GM18526 (cell line): ENCODE results near the gene PPIG.

Experiments used
- POLR2A ChIP-seq: IDR thresholded peaks from 3 replicates; pipeline ENCODE4 v1.6.1; 2011; ENCODE audit not compliant: insufficient read length; ENCODE audit errors: extremely low read depth

PPIG gene

DNA sequence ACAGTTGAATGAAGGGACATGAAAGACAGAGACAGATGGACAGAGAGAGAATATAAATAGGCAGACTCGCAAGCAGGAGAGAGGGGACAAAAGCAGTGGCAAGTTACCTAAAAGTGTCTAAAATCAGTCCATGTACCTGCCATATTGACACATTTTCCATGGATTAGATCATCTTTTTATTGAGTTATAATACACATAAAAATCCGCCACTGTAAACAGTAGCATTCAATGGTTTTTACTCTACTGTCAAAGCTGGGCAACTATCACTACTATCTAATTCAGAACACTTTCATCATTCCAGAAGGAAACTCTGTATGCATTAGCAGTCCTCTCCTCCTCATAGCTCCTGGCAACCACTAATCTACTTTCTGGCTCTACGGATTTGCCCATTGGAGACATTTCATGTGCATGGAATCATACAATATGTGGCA is 100.0 kb downstream of the PPIG start:
- TF ChIP-seq POLR2A, result no peak

DNA sequence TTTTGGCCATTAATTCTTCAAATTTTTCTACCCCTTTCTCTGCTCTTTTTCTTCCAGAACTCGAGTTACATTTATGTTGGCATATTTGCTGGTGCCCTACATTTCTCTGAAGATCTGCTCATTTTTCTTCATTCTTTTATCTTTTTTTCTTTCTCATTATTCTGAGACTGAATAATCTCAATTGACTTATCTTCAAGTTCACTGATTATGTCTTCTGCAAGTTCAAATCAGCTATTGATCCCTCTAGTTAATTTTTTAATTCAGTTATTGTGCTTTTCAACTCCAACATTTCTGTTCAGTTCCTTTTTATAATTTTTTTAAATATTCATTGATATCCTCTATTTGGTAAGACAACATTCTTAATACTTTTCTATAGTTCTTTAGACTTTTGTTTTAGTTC is 106.8 kb downstream of the PPIG start:
- no peak for TF ChIP-seq POLR2A
